NB4 (cell line): Measurements from ENCODE around the gene FBP1.

Experiments
- DNase-seq: peaks from one replicate; pipeline ENCODE4 v3.0.0; 2010; ENCODE audit warnings: low read depth
- H3K4me3 ChIP-seq: one replicate; pipeline ENCODE4 v1.5.1; 2011; ENCODE audit warnings: mild to moderate bottlenecking, low read depth, low read length, moderate library complexity
- CTCF ChIP-seq: IDR thresholded peaks from one replicate; pipeline ENCODE4 v1.5.1; 2012; ENCODE audit warnings: low read depth, low read length
- MAX ChIP-seq: IDR thresholded peaks from 2 replicates; pipeline ENCODE4 v1.6.1; 2011; ENCODE audit warnings: low read depth, low read length
- MYC ChIP-seq: IDR thresholded peaks from 2 replicates; pipeline ENCODE4 v1.6.1; 2011; ENCODE audit warnings: low read depth, low read length
- POLR2A ChIP-seq: IDR thresholded peaks from 2 replicates; pipeline ENCODE4 v1.6.1; 2011; ENCODE audit warnings: mild to moderate bottlenecking; ENCODE audit not compliant: insufficient read length; ENCODE audit errors: extremely low read depth

The FBP1 gene

GRCh38 chr9:94588681-94589080 lies 50.6 kb downstream of the FBP1 start:
- TF ChIP-seq MAX (no peak), MYC (no peak)
- no peak overlapping the region for H3K4me3 ChIP-seq
- DNase-seq: no peak

DNA sequence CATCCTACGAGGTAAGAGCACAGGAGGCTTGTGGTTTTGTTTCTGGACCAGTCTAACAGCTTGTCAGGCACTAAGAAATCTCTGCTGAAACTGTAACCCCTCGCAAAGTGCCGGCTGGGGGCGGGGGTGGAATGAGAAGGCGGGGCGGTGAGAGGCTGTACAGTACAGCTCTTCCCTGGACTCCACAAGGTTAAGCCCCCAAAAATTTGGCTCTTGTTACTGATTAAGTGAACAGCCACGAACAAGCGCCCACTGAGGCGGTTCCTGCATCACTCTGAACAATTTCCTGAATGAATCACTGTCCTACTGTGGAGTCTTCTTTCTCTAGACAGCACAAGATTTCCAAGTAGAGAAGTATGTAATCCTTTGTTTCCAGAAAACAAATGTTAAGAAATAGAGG lies 52.5 kb downstream of the FBP1 start:
- no peak for DNase-seq
- H3K4me3 ChIP-seq: no peak overlapping the region
- TF ChIP-seq CTCF: no peak
- TF ChIP-seq POLR2A: no peak
- TF ChIP-seq MAX: no peak
- no peak for TF ChIP-seq MYC

- TF ChIP-seq MYC: no peak
- no peak for TF ChIP-seq MAX
- TF ChIP-seq CTCF: no peak
- TF ChIP-seq POLR2A: no peak
- no peak overlapping the region for H3K4me3 ChIP-seq
- DNase-seq: no peak
These were observed 53.0 kb downstream of the FBP1 start for GRCh38 chr9:94586316-94586715.

DNA sequence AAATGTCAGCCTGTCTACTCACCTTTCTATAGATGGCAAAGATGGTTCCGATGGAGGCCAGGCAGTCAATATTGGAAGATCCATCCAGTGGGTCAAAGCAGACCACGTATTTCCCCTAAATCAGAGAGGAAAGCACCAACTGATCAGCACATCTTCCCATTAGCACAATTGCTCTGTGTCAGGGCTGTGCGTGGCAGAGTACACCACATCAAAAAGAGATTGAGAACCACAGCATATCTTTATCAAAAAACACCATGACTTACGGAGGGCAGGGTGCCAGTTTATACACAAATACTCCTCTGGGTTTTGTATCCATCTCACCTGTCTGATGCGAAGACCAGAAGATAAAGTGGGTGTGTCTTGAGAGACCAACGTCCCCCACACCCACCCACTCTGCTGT lies 54.8 kb downstream of the FBP1 start:
- no peak for DNase-seq
- H3K4me3 ChIP-seq: no peak overlapping the region
- TF ChIP-seq POLR2A: no peak
- TF ChIP-seq MAX: no peak
- no peak for TF ChIP-seq CTCF

GRCh38 chr9:94581728-94582127 lies 57.6 kb downstream of the FBP1 start:
- H3K4me3 ChIP-seq: no peak overlapping the region
- TF ChIP-seq POLR2A (no peak), CTCF (no peak), MYC (no peak), MAX (no peak)
- no peak for DNase-seq

- no peak for TF ChIP-seq MAX
- TF ChIP-seq CTCF: no peak
- no peak for TF ChIP-seq MYC
- no peak for TF ChIP-seq POLR2A
- H3K4me3 ChIP-seq: no peak overlapping the region
- DNase-seq: no peak
These were observed 61.7 kb downstream of the FBP1 start for GRCh38 chr9:94577571-94577970.
